Natural killer cell (primary cell): ENCODE measurements around the gene ANGPT4. TPM values are rescaled to one million over a fixed set of nuclear protein-coding genes. Genes with fewer than 3 reads are reported as not detected.

Experiments
- ATAC-seq, 3 donors: fragments of 150-1000 bp in 2 of 3; fragments of 200-7000 bp in 1 of 3; cut with Tn5 transposase; 1 replicate in 1 of 3; 2 replicates in 2 of 3; pipeline ENCODE4 v1.10.0; 2021; ENCODE audit warnings: mild to moderate bottlenecking in 2 of 3, moderate library complexity in 2 of 3
- DNase-seq, 2 donors: peaks; one replicate each; pipeline versions ENCODE4 v3.0.0 to v3.0.0-alpha.2; 2013 to 2021; ENCODE audit warnings: mixed read lengths in 1 of 2
- H3K27ac ChIP-seq: one replicate; pipeline ENCODE4 v1.5.1; 2013; ENCODE audit warnings: mild to moderate bottlenecking, low read length
- H3K27me3 ChIP-seq: one replicate; pipeline ENCODE4 v1.6.1; 2013; ENCODE audit warnings: low read length; ENCODE audit not compliant: control insufficient read depth, insufficient read depth
- H3K36me3 ChIP-seq: one replicate; pipeline ENCODE4 v1.6.1; 2013; ENCODE audit warnings: low read length; ENCODE audit not compliant: control insufficient read depth, insufficient read depth
- H3K4me1 ChIP-seq: one replicate; pipeline ENCODE4 v1.6.1; 2013; ENCODE audit warnings: low read length; ENCODE audit not compliant: control insufficient read depth, insufficient read depth
- H3K4me3 ChIP-seq: one replicate; pipeline ENCODE4 v1.5.1; 2013; ENCODE audit warnings: low read length
- H3K9me3 ChIP-seq: one replicate; pipeline ENCODE4 v1.6.1; 2013; ENCODE audit warnings: low read length; ENCODE audit not compliant: control insufficient read depth, insufficient read depth
- H3K27ac Mint-ChIP-seq, 2 donors: one replicate each; pipeline ENCODE4 v1.8.0; 2022; ENCODE audit warnings: mild to moderate bottlenecking in 2 of 2, mixed read lengths in 2 of 2, moderate library complexity in 1 of 2
- H3K27me3 Mint-ChIP-seq, 2 donors: one replicate each; pipeline ENCODE4 v1.8.0; 2022; ENCODE audit warnings: low read depth in 2 of 2, mixed read lengths in 2 of 2
- H3K36me3 Mint-ChIP-seq: one replicate; pipeline ENCODE4 v1.8.0; 2022; ENCODE audit warnings: mixed read lengths
- H3K4me1 Mint-ChIP-seq, 2 donors: one replicate each; pipeline ENCODE4 v1.8.0; 2022; ENCODE audit warnings: mixed read lengths in 2 of 2
- H3K4me3 Mint-ChIP-seq: one replicate; pipeline ENCODE4 v1.8.0; 2022; ENCODE audit warnings: mild to moderate bottlenecking, moderate library complexity, mixed read lengths
- H3K9me3 Mint-ChIP-seq, 2 donors: one replicate each; pipeline ENCODE4 v1.8.0; 2022; ENCODE audit warnings: mixed read lengths in 2 of 2
- CTCF ChIP-seq: fragments of 200-600 bp; IDR thresholded peaks from one replicate; pipeline ENCODE4 v1.8.0; 2022; ENCODE audit warnings: antibody characterized with exemption
- WGBS: methylation state at CpG from one replicate; pipeline ENCODE4 v1.1.7; 2013; ENCODE audit warnings: missing lambda C conversion rate; ENCODE audit not compliant: insufficient coverage; 5-methylcytosine and 5-hydroxymethylcytosine counted together
- intact Hi-C: fragments of 100-400 bp; cut with micrococcal nuclease; formaldehyde crosslinking; loops from one replicate; pipeline ENCODE4 v1.14.2; 2022
- total RNA-seq, 4 donors: library from RNA; stranded (reverse); fragments of 120-200 nt in 1 of 4; gene quantifications; one replicate each; pipeline versions ENCODE4 v1.2.3 to v1.2.4, GENCODE V29; 2013 to 2022

ANGPT4 gene
- total RNA-seq, 3 donors from 2014 or later (not counting 1 experiment from before 2014, with no cell fraction given), result not detected

GRCh38 chr20:945841-946240 lies 29.7 kb upstream of the ANGPT4 start:
- Mint-ChIP-seq H3K27me3 (peaks cover 18 to 22% of the 10 kb centered on the region in 2 donors), H3K4me3 (no peak overlapping the region), H3K27ac (no peak overlapping the region), H3K36me3 (no peaks in the 10 kb centered on the region), H3K9me3 (no peaks in the 10 kb centered on the region), H3K4me1 (no peaks in the 10 kb centered on the region)
- no peak for TF ChIP-seq CTCF
- intact Hi-C loops, result no loop called here
- ATAC-seq, result no peak
- no peaks in the 10 kb centered on the region for H3K36me3 ChIP-seq
- no peaks in the 10 kb centered on the region for H3K27me3 ChIP-seq
- 91% methylated on average over 13 of the region's 13 CpGs for WGBS
- no peak overlapping the region for H3K4me3 ChIP-seq
- no peaks in the 10 kb centered on the region for H3K4me1 ChIP-seq
- H3K27ac ChIP-seq, result no peak overlapping the region
- no peaks in the 10 kb centered on the region for H3K9me3 ChIP-seq
- no peak for DNase-seq

- DNase-seq (no peak), ATAC-seq (no peak)
- intact Hi-C loops, result no loop called here
- H3K27me3 ChIP-seq, result no peaks in the 10 kb centered on the region
- Mint-ChIP-seq H3K4me3 (no peak overlapping the region), H3K27me3 (peaks cover 20 to 22% of the 10 kb centered on the region in 2 donors), H3K9me3 (no peaks in the 10 kb centered on the region), H3K4me1 (no peaks in the 10 kb centered on the region), H3K36me3 (no peaks in the 10 kb centered on the region), H3K27ac (no peak overlapping the region)
- H3K9me3 ChIP-seq, result no peaks in the 10 kb centered on the region
- no peaks in the 10 kb centered on the region for H3K36me3 ChIP-seq
- H3K4me3 ChIP-seq, result no peak overlapping the region
- no peaks in the 10 kb centered on the region for H3K4me1 ChIP-seq
- H3K27ac ChIP-seq, result no peak overlapping the region
- 83% methylated on average over 13 of the region's 13 CpGs for WGBS
- TF ChIP-seq CTCF, result no peak
Measured at GRCh38 chr20:944774-945410, 28.8 kb upstream of the ANGPT4 start.

- H3K4me3 Mint-ChIP-seq, result no peak overlapping the region
- WGBS, result 87% methylated on average over 9 of the region's 9 CpGs
- H3K9me3 Mint-ChIP-seq, result no peaks in the 10 kb centered on the region
- no peaks in the 10 kb centered on the region for H3K4me1 ChIP-seq
- intact Hi-C loops, result no loop called here
- DNase-seq (no peak), ATAC-seq (no peak)
- no peaks in the 10 kb centered on the region for H3K9me3 ChIP-seq
- no peak overlapping the region for H3K4me3 ChIP-seq
- no peak overlapping the region for H3K27ac Mint-ChIP-seq
- H3K27me3 Mint-ChIP-seq, result peaks cover 17 to 18% of the 10 kb centered on the region in 2 donors
- H3K4me1 Mint-ChIP-seq, result no peaks in the 10 kb centered on the region
- H3K27ac ChIP-seq, result no peak overlapping the region
- no peaks in the 10 kb centered on the region for H3K27me3 ChIP-seq
- TF ChIP-seq CTCF, result no peak
- no peaks in the 10 kb centered on the region for H3K36me3 ChIP-seq
- H3K36me3 Mint-ChIP-seq, result no peaks in the 10 kb centered on the region
Measured at GRCh38 chr20:944148-944547, 28.0 kb upstream of the ANGPT4 start.

GRCh38 chr20:942611-943010 lies 26.5 kb upstream of the ANGPT4 start:
- Histone ChIP-seq H3K4me3 (no peak overlapping the region), H3K4me1 (no peaks in the 10 kb centered on the region), H3K9me3 (no peaks in the 10 kb centered on the region), H3K27ac (no peak overlapping the region), H3K27me3 (no peaks in the 10 kb centered on the region), H3K36me3 (no peaks in the 10 kb centered on the region)
- ATAC-seq (no peak), DNase-seq (no peak)
- TF ChIP-seq CTCF, result no peak
- Mint-ChIP-seq H3K27ac (no peak overlapping the region), H3K27me3 (peaks cover 2 to 8% of the 10 kb centered on the region in 2 donors), H3K36me3 (no peaks in the 10 kb centered on the region), H3K4me1 (no peaks in the 10 kb centered on the region), H3K9me3 (no peaks in the 10 kb centered on the region), H3K4me3 (no peak overlapping the region)
- 91% methylated on average over 6 of the region's 7 CpGs for WGBS
- intact Hi-C loops, result no loop called here
